Chondrocyte (in vitro differentiated cells): ENCODE measurements around the gene SNRPA1. TPM values are rescaled to one million over a fixed set of nuclear protein-coding genes. Genes with fewer than 3 reads are reported as not detected.

ENCODE experiments used
- DNase-seq: peaks from one replicate; pipeline ENCODE4 v3.0.0; 2021; ENCODE audit warnings: mixed read lengths, low spot score
- H3K27ac Mint-ChIP-seq: one replicate; pipeline ENCODE4 v1.8.0; 2021; ENCODE audit warnings: mild to moderate bottlenecking, moderate library complexity, mixed read lengths; ENCODE audit not compliant: unreplicated experiment
- H3K27me3 Mint-ChIP-seq: 2 replicates; pipeline ENCODE4 v1.8.0; 2021; ENCODE audit warnings: low read depth, mixed read lengths
- H3K36me3 Mint-ChIP-seq: 2 replicates; pipeline ENCODE4 v1.8.0; 2021; ENCODE audit warnings: low read depth, mixed read lengths
- H3K4me1 Mint-ChIP-seq: 2 replicates; pipeline ENCODE4 v1.8.0; 2021; ENCODE audit warnings: low read depth, mild to moderate bottlenecking, mixed read lengths
- H3K4me3 Mint-ChIP-seq: one replicate; pipeline ENCODE4 v1.8.0; 2021; ENCODE audit warnings: mild to moderate bottlenecking, moderate library complexity, mixed read lengths; ENCODE audit not compliant: unreplicated experiment
- H3K9me3 Mint-ChIP-seq: 2 replicates; pipeline ENCODE4 v1.8.0; 2021; ENCODE audit warnings: low read depth, mixed read lengths
- CTCF ChIP-seq: fragments of 200-600 bp; sonication (generic); IDR thresholded peaks from 2 replicates; pipeline ENCODE4 v1.5.0; 2021; ENCODE audit warnings: antibody characterized with exemption, mild to moderate bottlenecking, moderate library complexity
- total RNA-seq: library from RNA; stranded (reverse); gene quantifications from 3 replicates; pipeline ENCODE4 v1.2.1, GENCODE V29; 2021

Gene SNRPA1
- total RNA-seq, 1 donor from 2014 or later: 35.7 TPM

- no peak for DNase-seq
- no peaks in the 10 kb centered on the region for H3K36me3 Mint-ChIP-seq
- no peaks in the 10 kb centered on the region for H3K9me3 Mint-ChIP-seq
- H3K4me1 Mint-ChIP-seq: no peaks in the 10 kb centered on the region
- no peak overlapping the region for H3K4me3 Mint-ChIP-seq
- peaks cover 4% of the 10 kb centered on the region for H3K27me3 Mint-ChIP-seq
- TF ChIP-seq CTCF: no peak
- no peak overlapping the region for H3K27ac Mint-ChIP-seq
Observed at GRCh38 chr15:101307048-101307896, 12.2 kb upstream of the SNRPA1 start.

- Mint-ChIP-seq H3K27ac (no peak overlapping the region), H3K4me1 (no peaks in the 10 kb centered on the region), H3K9me3 (no peaks in the 10 kb centered on the region), H3K27me3 (peaks cover 2% of the 10 kb centered on the region), H3K4me3 (no peak overlapping the region), H3K36me3 (no peaks in the 10 kb centered on the region)
- no peak for TF ChIP-seq CTCF
- no peak for DNase-seq
Observed at GRCh38 chr15:101306341-101307047, 11.4 kb upstream of the SNRPA1 start.

GRCh38 chr15:101305820-101306255 is 10.8 kb upstream of the SNRPA1 start:
- Mint-ChIP-seq H3K27ac (no peak overlapping the region), H3K36me3 (no peaks in the 10 kb centered on the region), H3K4me1 (no peaks in the 10 kb centered on the region), H3K4me3 (no peak overlapping the region), H3K9me3 (no peaks in the 10 kb centered on the region), H3K27me3 (peaks cover 2% of the 10 kb centered on the region)
- no peak for TF ChIP-seq CTCF
- no peak for DNase-seq

GRCh38 chr15:101303408-101303807 is 8.4 kb upstream of the SNRPA1 start:
- Mint-ChIP-seq H3K4me1 (no peaks in the 10 kb centered on the region), H3K4me3 (no peak overlapping the region), H3K9me3 (no peaks in the 10 kb centered on the region), H3K36me3 (no peaks in the 10 kb centered on the region), H3K27ac (no peak overlapping the region), H3K27me3 (peaks cover 2% of the 10 kb centered on the region)
- DNase-seq: no peak
- no peak for TF ChIP-seq CTCF
